ENCODE results near the gene NCK1.

The NCK1 gene

DNA sequence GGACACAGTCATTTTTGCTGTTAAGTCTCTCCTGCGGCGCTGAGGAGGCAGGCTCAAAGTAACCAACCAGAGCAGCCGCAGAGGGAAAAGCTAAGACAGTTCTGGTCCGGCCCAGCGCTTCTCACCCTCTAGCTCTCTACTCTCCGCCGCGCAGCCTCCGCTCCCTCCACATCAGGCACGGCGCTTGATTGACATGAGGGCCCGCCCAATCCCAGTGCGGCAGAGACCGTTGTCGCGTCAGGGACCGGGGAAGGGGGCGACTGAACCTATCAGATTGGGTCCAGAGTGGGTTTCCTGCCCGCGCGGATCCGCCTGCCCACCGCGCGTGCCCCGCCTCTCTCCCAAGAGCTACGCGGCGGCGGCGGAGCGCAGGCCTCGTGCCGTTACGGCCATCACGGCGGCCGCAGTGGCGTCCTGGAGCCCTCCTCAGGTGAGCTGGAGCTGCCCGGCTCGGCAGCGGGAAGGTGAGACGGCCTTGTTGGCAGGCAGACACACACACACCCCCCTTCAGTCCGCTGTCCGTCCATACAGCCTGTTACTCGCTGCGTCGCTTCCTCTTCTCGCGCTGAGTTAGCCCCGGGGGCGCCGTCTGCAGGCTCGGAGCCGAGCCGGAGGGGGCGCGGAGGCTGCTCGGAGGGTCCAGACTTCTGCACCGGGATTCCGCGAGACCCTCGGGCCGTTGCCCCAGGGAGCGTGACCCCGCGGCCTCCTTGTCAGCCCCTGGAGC, at the start of gene NCK1:
Gene NCK1 (plus strand): TSS at position 319 of the 727 bp plus-strand sequence. CDS start 65,794 bp downstream, outside the sequence.
- peaks cover 2% of the 10 kb centered on the region for H3K9me3 Mint-ChIP-seq
- H3K36me3 Mint-ChIP-seq (ENCODE audit: low read depth) = peaks cover 35% of the 10 kb centered on the region
- H3K4me1 Mint-ChIP-seq (ENCODE audit: low read depth) = peaks cover 45% of the 10 kb centered on the region
- H3K27ac Mint-ChIP-seq = peak within 1 kb of the TSS; percentile 98
- H3K4me3 Mint-ChIP-seq = peak within 1 kb of the TSS; percentile 97
- peak; percentile 98 for DNase-seq (ENCODE audit: low spot score)
- H3K27me3 Mint-ChIP-seq (ENCODE audit: low read depth) = no peaks in the 10 kb centered on the region

DNA sequence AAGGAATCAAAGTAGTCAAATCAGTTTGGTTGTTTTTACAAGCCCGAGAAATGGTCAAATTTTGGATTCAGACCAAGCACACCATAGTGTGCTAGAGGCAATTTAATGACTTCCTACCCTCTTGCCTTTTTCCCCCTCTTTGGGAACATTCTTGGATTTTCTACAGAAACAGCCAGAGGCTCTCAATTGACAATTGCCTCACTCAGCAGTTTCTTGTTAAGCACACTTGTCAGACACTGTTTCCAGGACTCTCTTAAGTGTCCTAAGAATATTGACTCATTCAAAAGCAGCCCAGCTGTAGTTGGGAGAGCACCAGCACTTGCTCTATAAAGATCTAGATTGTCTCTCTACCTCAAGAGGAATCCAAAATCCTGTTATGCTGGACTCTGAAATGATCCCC, 44.6 kb upstream of the NCK1 start:
- no peak for DNase-seq (ENCODE audit: low spot score)
- Mint-ChIP-seq H3K9me3 (peaks cover under 1% of the 10 kb centered on the region), H3K4me1 (ENCODE audit: low read depth) (peaks cover 14% of the 10 kb centered on the region), H3K27me3 (ENCODE audit: low read depth) (peaks cover 41% of the 10 kb centered on the region), H3K4me3 (no peak overlapping the region), H3K36me3 (ENCODE audit: low read depth) (no peaks in the 10 kb centered on the region), H3K27ac (no peak overlapping the region)

DNA sequence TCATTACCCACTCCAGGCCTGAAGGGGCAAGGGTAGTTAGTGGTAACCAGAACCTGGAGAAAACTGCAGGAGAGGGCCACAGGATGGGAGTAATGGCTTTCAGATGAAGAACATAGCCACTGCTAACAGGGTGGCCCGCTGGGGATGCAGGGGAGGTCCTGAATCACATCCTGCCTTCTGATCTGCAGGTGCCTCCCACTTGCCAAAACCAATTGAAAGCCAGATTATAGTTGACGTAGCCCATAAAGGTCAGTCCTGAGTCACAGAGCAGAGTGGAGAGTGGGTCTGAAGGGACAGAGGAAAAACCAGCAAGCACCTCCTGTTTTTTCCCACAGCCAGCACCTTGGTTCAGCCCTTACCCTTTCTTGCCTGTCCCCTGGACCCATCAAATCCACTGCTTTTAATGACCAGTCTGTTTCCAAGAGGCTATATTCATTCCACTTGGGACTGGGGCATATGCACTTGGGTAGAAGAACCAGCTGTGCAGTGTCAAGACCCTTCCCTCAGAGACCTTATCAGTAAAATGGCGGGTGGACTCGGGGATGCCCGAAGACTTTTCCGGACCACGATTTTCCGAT, 43.7 kb upstream of the NCK1 start:
- Mint-ChIP-seq H3K27ac (no peak overlapping the region), H3K36me3 (ENCODE audit: low read depth) (no peaks in the 10 kb centered on the region), H3K9me3 (peaks cover 5% of the 10 kb centered on the region), H3K4me1 (ENCODE audit: low read depth) (peaks cover 14% of the 10 kb centered on the region), H3K4me3 (peak overlapping the region; percentile 83), H3K27me3 (ENCODE audit: low read depth) (peaks cover 41% of the 10 kb centered on the region)
- peak; percentile 74 for DNase-seq (ENCODE audit: low spot score)

DNA sequence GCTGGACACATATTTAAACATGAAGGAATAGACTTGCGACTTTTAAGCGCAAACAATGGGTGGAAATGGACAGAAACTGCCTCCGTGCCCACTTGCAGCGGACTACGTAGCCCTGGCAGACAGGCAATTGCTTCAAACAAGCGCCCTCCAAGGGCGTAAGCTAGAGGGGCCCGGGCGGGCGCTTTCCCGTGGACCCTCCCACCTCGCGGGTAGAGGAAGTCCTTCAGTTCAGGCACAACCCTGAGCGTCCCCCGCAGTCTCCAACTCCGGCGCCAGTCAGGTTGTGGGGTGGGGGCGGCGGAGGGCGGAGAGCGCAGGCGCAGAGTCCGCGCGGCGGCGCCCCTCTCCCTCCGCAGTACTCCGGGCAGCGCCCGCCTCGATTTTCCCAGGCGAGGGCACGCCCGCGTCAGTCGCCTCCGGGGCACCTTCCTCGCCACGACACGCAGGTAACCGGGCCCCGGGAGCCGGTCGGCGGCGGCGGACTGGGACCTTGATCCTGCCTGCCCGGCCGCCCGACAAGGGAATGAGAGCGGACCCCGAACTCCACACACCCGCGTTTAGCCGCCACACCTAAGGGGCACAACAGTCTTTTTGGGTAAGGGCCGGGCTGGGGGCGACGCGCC, 43.1 kb upstream of the NCK1 start, which contains the start of gene SLC35G2:
Gene SLC35G2 (plus strand): TSS at position 358 of the 623 bp plus-strand sequence. CDS start 35,335 bp downstream, outside the sequence.
- H3K4me3 Mint-ChIP-seq = peak within 1 kb of the TSS; percentile 85
- H3K36me3 Mint-ChIP-seq (ENCODE audit: low read depth) = peaks cover under 1% of the 10 kb centered on the region
- peaks cover 7% of the 10 kb centered on the region for H3K9me3 Mint-ChIP-seq
- H3K27me3 Mint-ChIP-seq (ENCODE audit: low read depth) = peaks cover 41% of the 10 kb centered on the region
- H3K27ac Mint-ChIP-seq = peak within 1 kb of the TSS; percentile 24
- H3K4me1 Mint-ChIP-seq (ENCODE audit: low read depth) = peaks cover 14% of the 10 kb centered on the region
- peak; percentile 66 for DNase-seq (ENCODE audit: low spot score)

DNA sequence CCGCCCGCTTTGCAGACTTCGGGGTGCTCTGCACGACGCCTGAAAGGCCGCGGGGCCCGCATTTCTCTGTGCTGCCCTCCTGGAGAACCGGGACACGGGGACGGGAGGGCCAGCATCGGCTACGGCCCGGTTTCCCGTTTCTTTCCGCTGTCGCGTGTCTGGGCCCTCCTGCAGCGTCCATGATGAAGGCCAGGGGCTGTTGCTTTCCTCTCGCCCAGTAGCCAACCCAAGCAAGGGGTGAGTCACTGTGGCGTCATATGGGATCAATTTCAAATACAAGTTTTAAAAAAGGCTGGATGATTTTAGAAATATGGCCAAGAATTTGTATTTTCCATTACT, 42.6 kb upstream of the NCK1 start:
- DNase-seq (ENCODE audit: low spot score) = peak; percentile 21
- peak overlapping the region; percentile 24 for H3K27ac Mint-ChIP-seq
- peaks cover 2% of the 10 kb centered on the region for H3K36me3 Mint-ChIP-seq (ENCODE audit: low read depth)
- H3K27me3 Mint-ChIP-seq (ENCODE audit: low read depth) = peaks cover 43% of the 10 kb centered on the region
- peaks cover 14% of the 10 kb centered on the region for H3K4me1 Mint-ChIP-seq (ENCODE audit: low read depth)
- H3K4me3 Mint-ChIP-seq = peak overlapping the region; percentile 85
- peaks cover 11% of the 10 kb centered on the region for H3K9me3 Mint-ChIP-seq

DNA sequence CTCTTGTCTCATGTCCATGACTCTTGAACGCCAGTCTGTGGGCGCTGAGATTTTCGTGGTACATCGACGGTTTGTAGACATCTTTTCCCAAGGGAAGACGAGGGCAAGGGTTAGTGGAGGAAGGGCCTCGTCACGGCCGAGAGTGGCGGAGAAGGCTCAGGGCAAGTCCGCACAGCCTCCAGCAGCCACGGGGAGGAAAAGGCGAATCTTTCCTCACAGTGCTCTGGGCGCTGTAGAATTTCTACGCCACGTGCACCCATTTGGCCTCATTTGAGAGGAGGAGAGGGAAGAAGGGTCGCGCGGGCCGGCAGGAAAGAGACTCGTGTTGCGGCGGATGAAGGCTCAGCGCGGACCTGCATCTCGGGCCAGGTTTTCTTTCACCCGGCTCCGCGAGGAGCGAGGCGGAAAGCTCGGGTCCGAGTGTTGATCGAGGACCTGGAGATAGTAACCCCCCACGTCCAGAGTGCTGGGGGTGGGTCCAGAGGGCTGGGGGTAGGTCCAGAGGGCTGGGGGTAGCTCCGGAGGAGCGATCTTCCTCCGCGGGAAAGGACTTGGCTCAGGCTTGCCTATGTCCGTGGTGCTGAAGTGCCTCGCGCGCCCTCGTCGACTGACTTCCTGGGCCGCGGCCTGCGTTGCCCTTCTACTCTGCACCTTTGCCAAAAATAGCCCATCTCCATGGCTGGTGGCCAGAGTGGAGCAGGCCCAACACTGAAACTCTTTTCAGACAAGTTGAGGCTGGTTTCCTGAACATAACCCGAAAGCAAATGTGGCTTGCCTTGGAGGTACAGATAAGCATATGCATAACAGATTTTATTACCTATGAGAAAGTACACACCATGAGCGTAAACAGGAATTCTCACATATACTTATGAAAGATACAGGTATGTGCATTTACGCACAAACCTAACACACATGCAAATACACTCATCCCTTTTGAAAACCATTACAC, 42.0 kb upstream of the NCK1 start:
- Mint-ChIP-seq H3K36me3 (ENCODE audit: low read depth) (peaks cover 2% of the 10 kb centered on the region), H3K27ac (no peak overlapping the region), H3K4me1 (ENCODE audit: low read depth) (peaks cover 14% of the 10 kb centered on the region), H3K9me3 (peaks cover 12% of the 10 kb centered on the region), H3K4me3 (peak overlapping the region; percentile 85), H3K27me3 (ENCODE audit: low read depth) (peaks cover 45% of the 10 kb centered on the region)
- peak; percentile 17 for DNase-seq (ENCODE audit: low spot score)

DNA sequence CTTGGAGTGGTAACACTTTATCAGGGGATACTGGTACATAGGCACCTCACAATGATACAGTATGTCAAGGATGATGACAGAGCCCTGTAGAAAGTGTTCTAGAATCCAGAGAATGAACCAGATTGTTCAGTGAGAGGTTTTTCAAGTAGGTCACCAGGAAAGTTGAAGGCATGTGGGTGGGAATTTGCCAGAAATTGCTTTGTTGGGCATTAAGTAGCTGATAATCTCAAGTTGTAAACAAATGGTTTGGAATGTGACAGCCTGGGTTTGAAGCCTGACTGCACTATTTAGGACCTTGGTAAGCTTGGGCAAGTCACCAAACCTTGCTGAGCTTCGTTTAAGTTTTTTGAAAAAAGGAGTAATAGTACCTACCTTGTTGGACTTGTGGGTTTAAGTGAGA, 30.5 kb upstream of the NCK1 start:
- no peak overlapping the region for H3K27ac Mint-ChIP-seq
- peaks cover 2% of the 10 kb centered on the region for H3K4me1 Mint-ChIP-seq (ENCODE audit: low read depth)
- no peaks in the 10 kb centered on the region for H3K36me3 Mint-ChIP-seq (ENCODE audit: low read depth)
- peaks cover 16% of the 10 kb centered on the region for H3K9me3 Mint-ChIP-seq
- DNase-seq (ENCODE audit: low spot score) = no peak
- H3K4me3 Mint-ChIP-seq = no peak overlapping the region
- no peaks in the 10 kb centered on the region for H3K27me3 Mint-ChIP-seq (ENCODE audit: low read depth)

DNA sequence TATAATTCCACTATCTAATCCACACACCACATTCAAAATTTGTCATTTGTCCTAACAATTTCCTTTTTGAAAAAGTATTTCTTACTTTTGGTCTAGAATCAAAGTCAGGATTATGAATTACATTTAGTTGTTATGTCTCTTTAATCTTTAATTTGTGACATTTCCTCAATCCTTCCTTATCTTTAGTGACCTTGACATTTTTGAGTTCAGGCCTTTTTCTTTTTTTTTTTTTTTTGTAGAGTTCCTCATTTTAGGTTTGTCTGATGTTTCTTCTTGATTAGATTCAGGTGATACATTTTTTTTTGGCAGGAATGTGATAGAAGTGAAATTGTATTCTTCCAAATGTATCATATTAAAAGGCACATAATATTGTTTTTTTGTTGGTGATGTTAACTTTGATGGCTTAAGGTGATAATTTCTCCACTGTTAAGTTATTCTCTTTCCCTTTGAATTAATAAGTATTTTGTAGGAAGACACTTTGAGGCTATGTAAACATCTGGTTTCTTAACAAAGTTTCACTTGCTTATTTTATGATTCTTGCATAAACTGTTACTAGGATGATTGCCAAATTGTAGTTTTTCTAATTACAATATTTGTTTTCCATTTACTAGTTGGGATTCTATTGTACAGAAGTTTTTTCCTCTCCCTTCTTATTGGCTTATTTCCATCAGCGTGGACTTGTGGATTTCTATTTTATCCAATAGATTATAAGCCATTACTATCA, 26.8 kb upstream of the NCK1 start:
- peaks cover 4% of the 10 kb centered on the region for H3K9me3 Mint-ChIP-seq
- peaks cover 21% of the 10 kb centered on the region for H3K4me1 Mint-ChIP-seq (ENCODE audit: low read depth)
- peaks cover 5% of the 10 kb centered on the region for H3K36me3 Mint-ChIP-seq (ENCODE audit: low read depth)
- H3K27me3 Mint-ChIP-seq (ENCODE audit: low read depth) = no peaks in the 10 kb centered on the region
- no peak overlapping the region for H3K4me3 Mint-ChIP-seq
- H3K27ac Mint-ChIP-seq = no peak overlapping the region
- no peak for DNase-seq (ENCODE audit: low spot score)

DNA sequence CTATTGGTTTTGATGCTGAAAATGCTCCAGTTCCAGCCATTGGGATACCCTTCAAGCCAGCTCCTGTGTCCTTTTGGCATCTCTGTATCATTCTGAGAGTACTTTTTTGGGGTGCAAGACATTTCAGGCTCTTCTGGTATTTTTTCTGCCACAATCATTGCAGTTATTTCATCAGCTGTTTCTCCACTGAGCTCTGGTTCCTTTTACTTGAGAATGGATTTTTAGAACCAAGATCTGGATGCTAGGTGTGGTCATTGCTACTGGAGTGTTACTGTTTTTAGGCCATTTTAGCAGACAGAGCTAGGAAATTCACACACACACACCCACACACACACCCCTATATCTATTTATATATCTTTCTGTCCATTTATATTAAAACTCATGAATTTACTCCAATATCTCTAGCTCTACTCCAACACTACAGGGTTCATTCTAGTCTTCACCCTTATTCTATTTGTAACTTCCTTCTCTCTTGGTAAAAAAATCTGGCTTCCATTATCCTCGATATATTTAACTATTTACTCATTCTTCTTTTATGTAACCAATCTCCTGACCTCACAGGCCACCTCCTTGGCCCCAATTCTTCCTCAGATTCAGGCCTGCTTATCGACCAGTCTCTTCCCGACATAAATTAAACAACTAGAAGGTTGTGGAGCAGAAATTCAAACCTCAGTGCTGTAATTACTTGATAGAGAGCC, 26.0 kb upstream of the NCK1 start:
- no peaks in the 10 kb centered on the region for H3K9me3 Mint-ChIP-seq
- H3K4me3 Mint-ChIP-seq = no peak overlapping the region
- H3K27me3 Mint-ChIP-seq (ENCODE audit: low read depth) = no peaks in the 10 kb centered on the region
- DNase-seq (ENCODE audit: low spot score) = no peak
- H3K36me3 Mint-ChIP-seq (ENCODE audit: low read depth) = peaks cover 5% of the 10 kb centered on the region
- peaks cover 21% of the 10 kb centered on the region for H3K4me1 Mint-ChIP-seq (ENCODE audit: low read depth)
- H3K27ac Mint-ChIP-seq = no peak overlapping the region

DNA sequence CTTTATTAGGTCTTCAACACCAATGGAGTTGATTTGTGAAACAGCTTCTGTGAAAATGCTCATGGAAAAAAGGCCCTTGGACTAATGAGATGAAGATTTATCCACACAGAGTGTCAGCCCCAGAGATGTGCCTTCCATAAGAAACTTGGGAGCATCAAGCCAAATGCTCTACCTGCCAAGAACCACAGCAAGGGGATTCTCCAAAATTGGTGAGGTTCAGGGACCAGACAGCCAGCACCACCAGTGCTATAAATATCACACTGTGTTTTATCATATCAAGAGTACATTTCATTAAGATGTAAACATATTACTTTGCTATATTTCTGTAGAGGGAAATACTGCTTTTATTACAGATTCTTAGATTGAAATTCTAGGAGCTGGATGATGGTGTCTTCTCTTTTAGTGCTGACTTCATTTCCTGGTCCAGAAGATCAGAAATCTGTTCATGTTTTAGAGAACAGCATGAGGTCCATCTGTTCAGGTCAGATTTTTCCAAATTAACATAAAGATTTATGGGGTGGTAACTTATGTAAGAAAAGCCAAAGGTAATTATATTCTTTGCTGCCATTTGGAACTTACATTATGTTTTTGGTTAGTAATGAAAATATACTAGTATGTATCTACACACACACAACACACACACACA, 25.4 kb upstream of the NCK1 start:
- H3K27me3 Mint-ChIP-seq (ENCODE audit: low read depth) = no peaks in the 10 kb centered on the region
- no peak for DNase-seq (ENCODE audit: low spot score)
- no peak overlapping the region for H3K27ac Mint-ChIP-seq
- H3K4me1 Mint-ChIP-seq (ENCODE audit: low read depth) = peaks cover 21% of the 10 kb centered on the region
- H3K36me3 Mint-ChIP-seq (ENCODE audit: low read depth) = peaks cover 5% of the 10 kb centered on the region
- no peaks in the 10 kb centered on the region for H3K9me3 Mint-ChIP-seq
- H3K4me3 Mint-ChIP-seq = no peak overlapping the region

DNA sequence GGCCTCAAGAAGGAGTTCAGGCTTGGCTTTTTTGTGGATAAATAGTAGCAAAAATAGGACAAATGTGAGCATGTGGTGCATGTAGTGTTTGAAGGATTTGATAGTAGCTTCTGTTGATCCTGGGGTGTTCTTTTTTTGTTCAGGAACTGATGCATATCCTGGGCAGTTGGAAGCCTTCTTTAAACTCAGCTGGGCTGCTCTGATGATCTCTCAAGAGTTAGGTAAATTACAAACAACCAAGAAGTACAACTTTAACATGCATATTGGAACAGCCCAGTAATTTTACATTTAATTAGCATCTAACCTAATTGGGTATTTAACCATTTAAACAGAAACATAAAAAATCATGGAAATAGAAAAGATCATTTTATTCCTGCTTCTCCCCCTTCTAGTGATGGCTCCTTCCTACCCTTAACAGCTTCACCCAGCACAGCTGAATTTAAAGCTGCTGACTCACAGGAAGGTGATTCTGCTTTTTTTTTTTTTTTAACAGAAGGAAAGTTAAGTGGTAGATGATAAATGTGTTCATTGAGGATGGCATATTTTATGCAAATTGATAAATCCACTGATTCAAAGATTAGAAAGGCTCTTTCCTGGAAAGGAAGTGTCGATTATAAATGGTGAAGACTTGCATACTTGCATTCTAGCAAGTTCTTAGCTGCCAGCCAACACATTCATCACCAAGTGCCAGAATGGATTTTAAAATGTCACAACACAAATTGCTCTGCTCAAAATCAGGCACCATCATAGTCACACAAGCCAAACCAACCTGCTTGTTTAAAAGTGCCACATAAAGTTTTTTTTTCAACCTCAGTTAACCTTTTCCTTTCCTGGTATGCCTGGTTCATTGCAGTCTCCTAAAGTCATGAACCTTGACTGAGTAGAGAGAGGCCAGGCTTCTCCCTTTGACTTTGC, 23.1 kb upstream of the NCK1 start:
- Mint-ChIP-seq H3K36me3 (ENCODE audit: low read depth) (peaks cover 15% of the 10 kb centered on the region), H3K27me3 (ENCODE audit: low read depth) (no peaks in the 10 kb centered on the region), H3K4me3 (peak overlapping the region; percentile 48), H3K27ac (peak overlapping the region; percentile 27), H3K9me3 (no peaks in the 10 kb centered on the region), H3K4me1 (ENCODE audit: low read depth) (peaks cover 23% of the 10 kb centered on the region)
- no peak for DNase-seq (ENCODE audit: low spot score)

DNA sequence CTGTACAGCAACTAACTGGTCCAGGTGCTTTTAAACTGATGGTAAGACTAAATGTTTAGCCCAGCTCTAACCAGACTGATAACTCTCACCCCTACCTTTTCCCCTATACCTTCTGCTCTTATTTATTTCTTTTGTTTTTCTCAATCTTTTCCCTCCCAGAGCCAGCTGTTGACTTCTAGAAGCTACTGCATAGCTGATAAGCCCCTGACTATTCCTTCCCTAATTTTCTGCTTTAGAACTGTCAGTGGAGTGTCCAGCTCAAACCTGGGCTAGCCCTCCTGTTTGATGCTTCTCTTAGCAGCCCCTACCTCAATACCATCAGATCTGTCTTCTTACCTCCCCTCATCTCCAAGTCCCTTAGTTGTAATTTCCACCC, 22.5 kb upstream of the NCK1 start:
- Mint-ChIP-seq H3K27me3 (ENCODE audit: low read depth) (no peaks in the 10 kb centered on the region), H3K4me1 (ENCODE audit: low read depth) (peaks cover 23% of the 10 kb centered on the region), H3K4me3 (peak overlapping the region; percentile 18), H3K9me3 (no peaks in the 10 kb centered on the region), H3K27ac (peak overlapping the region; percentile 27), H3K36me3 (ENCODE audit: low read depth) (peaks cover 17% of the 10 kb centered on the region)
- no peak for DNase-seq (ENCODE audit: low spot score)

Data from T-helper 2 cell treated with Interferon-gamma antibody and Interleukin-4, amounts not matched to agents 5 μg/mL and 100 μg/mL, for 36 hours (primary cell).